HG03039 (cell line): ENCODE data around the gene SMAD6.

Source experiments
- ATAC-seq: cut with Tn5 transposase; IDR thresholded peaks from one replicate; pipeline ENCODE4 v1.9.1; 2021; ENCODE audit warnings: mild to moderate bottlenecking, moderate library complexity; ENCODE audit not compliant: unreplicated experiment

SMAD6 gene

DNA sequence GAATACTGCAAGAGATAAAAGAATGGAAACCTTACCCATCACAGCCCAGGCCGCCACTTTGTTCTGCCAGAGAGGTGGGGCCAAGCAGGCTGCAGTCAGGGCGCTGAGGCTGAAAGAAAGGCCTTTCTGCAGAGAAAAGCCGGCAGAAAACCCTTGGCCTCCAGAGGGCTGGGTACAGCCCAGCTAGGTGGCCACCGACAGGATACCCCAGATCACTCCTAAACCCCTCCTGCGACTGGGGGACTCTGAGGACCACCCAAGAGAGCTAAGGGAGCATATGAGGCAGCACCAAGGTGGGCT, 69.3 kb downstream of the SMAD6 start:
- no peak for ATAC-seq

- ATAC-seq, result no peak
These were observed 70.6 kb downstream of the SMAD6 start for GRCh38 chr15:66772604-66773128.

GRCh38 chr15:66773129-66773873, 71.3 kb downstream of the SMAD6 start:
- no peak for ATAC-seq

GRCh38 chr15:66774001-66774814, 72.2 kb downstream of the SMAD6 start:
- ATAC-seq, result no peak

GRCh38 chr15:66775127-66776105, 73.4 kb downstream of the SMAD6 start:
- ATAC-seq, result no peak

- ATAC-seq, result no peak
These were observed 75.0 kb downstream of the SMAD6 start for GRCh38 chr15:66777054-66777453.

DNA sequence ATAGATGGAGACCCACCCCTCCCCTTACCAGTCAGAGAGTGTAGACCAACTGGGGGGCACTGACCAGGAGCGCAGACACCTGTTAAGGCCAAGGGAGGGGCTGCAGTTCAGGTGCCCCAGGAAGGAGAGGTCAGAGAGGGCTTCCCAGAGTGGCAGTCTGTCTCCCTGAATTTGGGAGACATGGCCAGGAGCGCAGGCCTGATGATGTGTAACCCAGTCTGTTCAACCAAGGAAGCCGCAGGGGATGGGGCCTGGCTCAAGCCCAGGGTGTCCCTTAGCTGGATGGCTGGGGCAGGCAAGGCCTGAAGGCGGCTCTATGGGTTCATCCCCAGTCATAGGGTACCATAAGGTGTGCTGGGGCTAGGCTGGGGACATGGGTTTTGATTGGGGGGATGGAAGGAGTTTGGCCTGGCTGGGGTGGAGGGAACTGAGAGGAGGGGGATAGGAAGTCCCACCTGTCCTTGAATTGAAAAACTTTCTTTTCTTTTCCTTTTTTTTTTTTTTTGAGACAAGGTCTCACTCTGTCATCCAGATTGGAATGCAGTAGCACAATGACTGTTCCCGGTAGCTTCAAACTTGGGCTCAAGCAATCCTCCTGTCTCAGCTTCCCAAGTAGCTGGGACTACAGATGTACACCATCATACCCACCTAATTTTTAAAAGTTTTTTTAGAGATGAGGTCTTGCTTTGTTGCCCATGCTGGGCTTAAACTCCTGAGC, 75.7 kb downstream of the SMAD6 start:
- ATAC-seq, result no peak

GRCh38 chr15:66778314-66778665, 76.3 kb downstream of the SMAD6 start:
- no peak for ATAC-seq

DNA sequence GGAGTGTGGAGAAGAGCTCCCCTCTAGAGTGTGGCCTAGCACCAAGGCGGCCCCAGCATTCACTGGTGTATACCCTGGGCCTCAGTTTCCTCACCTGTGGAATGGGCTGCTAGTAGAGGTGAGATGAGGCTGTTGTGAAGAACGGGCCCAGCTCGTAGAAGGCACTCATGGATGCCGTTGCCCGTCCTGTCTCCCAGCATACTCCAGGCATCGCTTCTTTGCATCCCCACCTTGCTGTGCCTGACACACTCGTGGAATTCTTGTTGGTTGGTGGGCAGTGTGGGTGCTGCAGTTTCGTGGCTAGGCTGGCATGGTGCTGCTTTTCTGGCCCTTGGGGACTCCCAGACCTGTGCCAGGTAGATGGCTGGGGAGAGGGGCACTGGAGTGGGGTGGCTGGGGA, 76.7 kb downstream of the SMAD6 start:
- no peak for ATAC-seq

DNA sequence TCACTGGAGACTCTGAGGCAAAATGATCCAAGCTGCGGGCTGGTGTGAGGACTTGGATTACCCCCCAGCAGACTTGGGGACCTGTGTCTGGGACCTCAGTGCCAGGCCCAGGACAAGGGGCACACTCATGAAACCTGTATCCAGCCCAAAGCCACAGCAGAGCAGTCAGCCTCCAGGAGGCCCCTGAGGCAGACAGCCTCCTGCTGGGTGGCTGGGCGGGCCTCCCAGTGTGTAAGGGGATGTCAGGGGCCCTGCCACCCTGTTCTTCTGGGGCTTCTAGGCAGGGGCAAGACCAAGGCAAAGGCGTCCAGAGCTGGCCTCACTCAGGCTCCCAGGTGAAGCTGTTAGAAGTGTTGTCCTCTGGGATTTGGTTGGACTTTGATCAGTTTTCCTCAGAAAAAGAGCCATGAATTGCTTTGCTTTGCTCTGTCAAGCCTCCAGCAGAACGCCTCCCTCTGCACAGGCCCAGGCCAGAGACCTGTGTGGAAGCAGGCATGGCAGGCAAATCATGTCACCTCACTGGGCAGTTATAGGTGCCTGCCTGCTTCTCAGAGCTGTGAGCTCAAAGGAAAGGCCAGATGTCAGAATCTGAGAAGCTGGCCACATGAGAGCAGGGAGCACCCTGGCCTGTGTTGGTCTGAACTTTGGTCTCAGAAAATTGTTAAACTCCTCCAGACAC, 77.4 kb downstream of the SMAD6 start:
- no peak for ATAC-seq

DNA sequence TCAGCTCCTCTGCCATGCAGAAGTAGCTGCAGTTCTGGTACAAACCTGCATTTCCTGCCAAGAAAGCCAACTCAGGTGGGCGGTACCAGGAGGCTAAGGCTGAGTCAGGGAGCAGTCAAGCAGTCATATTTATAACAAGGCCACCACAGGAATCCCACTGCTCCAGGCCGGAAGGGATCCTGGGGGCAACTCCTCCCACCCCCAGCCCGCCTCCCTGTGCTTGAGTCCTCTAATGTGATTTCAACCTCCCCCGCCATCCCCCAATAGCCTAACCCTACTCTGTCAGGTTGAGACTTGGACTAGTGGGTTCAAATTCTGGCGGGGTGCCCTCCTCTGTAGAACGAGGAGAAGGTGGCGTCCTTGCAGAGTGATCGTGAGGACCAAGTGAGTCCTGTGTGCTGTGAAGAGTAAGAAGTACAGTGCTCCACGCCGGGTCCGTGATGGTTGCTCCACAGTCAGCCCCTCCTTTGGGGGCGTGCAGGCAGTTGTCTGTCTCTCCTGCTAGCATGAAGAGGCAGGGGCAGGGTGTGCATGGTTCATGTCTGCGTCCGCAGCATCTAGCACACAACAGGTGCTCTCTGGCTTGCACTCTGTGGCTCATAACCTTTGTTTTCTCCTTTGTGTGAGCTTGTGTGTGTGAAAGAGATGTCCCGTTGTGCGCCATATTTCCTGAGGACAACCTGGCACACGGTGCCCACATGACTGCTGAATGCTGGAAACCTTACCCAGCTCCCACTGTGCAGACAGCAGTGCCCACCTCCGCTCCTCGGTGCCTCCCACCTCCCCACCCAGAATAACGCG, 78.3 kb downstream of the SMAD6 start:
- ATAC-seq, result no peak

DNA sequence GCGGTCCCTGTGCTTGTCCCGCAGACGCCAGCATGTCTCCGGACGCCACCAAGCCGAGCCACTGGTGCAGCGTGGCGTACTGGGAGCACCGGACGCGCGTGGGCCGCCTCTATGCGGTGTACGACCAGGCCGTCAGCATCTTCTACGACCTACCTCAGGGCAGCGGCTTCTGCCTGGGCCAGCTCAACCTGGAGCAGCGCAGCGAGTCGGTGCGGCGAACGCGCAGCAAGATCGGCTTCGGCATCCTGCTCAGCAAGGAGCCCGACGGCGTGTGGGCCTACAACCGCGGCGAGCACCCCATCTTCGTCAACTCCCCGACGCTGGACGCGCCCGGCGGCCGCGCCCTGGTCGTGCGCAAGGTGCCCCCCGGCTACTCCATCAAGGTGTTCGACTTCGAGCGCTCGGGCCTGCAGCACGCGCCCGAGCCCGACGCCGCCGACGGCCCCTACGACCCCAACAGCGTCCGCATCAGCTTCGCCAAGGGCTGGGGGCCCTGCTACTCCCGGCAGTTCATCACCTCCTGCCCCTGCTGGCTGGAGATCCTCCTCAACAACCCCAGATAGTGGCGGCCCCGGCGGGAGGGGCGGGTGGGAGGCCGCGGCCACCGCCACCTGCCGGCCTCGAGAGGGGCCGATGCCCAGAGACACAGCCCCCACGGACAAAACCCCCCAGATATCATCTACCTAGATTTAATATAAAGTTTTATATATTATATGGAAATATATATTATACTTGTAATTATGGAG, 79.1 kb downstream of the SMAD6 start:
- ATAC-seq, result no peak

DNA sequence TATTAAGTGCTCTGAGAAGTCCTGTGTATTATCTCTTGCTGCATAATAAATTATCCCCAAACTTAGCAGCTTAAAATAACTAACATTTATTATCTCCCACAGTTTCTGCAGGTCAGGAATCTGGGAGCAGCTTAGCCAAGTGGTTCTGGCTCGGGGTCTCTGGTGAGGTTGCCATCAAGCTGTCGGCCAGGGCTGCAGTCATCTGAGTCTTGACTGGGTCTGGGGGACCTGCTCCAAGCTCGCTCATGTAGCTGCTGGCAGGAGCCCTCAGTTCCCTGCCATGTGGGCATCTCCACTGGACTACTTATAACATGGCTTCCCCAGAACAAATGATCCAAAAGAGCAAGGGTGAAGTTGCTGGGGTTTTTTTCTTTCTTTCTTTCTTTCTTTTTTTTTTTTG, 80.7 kb downstream of the SMAD6 start:
- ATAC-seq, result no peak

DNA sequence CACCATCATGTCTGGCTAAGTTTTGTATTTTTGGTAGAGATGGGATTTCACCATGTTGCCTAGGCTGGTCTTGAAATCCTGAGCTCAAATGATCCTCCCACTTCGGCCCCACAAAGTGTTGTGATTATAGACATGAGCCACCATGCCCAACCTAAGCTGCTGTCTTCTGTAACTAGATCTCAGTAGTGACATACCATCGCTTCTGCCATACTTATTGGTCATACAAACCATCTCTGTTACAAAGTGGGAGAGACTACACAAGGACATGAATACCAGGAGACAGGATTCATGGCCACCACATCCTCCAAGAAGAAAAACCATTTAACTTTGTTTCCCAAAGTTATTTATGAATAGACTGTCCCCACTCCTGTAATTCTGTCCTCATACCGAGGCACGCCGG, 81.3 kb downstream of the SMAD6 start:
- ATAC-seq, result no peak

- ATAC-seq, result no peak
These were observed 81.7 kb downstream of the SMAD6 start for GRCh38 chr15:66783725-66784124.

GRCh38 chr15:66784174-66784573, 82.1 kb downstream of the SMAD6 start:
- ATAC-seq, result no peak

- ATAC-seq, result no peak
These were observed 83.6 kb downstream of the SMAD6 start for GRCh38 chr15:66785637-66786036.

DNA sequence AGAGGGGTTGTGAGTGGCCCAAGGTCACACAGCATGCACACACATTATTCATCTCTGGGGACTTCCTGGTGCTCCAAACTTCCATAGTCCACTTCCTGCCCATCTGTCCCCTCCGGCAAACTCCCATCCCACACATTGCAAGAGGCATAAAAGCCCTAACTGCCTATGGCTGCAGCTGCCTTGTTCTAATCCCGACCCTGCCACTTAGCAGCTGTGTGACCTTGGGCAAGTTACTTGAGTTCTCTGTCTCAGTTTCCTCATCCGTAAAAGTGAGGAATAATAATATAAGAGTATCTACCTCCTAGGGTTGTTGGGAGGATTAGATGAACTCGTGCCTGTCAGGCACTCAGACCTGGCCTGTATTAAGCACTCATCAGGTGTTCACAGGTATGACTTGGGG, 84.2 kb downstream of the SMAD6 start:
- ATAC-seq, result no peak
